Measurements from ENCODE around the gene UBAC2.

The UBAC2 gene, protein sequence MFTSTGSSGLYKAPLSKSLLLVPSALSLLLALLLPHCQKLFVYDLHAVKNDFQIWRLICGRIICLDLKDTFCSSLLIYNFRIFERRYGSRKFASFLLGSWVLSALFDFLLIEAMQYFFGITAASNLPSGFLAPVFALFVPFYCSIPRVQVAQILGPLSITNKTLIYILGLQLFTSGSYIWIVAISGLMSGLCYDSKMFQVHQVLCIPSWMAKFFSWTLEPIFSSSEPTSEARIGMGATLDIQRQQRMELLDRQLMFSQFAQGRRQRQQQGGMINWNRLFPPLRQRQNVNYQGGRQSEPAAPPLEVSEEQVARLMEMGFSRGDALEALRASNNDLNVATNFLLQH

GRCh38 chr13:99200432-99201167 lies at the start of gene UBAC2:
Gene UBAC2 (plus strand): TSS chr13:99200854. CDS start chr13:99200909, 55 bp downstream.
- DNase-seq = peak; percentile 98

GRCh38 chr13:99151516-99151915 lies 49.1 kb upstream of the UBAC2 start:
- DNase-seq = no peak

DNA sequence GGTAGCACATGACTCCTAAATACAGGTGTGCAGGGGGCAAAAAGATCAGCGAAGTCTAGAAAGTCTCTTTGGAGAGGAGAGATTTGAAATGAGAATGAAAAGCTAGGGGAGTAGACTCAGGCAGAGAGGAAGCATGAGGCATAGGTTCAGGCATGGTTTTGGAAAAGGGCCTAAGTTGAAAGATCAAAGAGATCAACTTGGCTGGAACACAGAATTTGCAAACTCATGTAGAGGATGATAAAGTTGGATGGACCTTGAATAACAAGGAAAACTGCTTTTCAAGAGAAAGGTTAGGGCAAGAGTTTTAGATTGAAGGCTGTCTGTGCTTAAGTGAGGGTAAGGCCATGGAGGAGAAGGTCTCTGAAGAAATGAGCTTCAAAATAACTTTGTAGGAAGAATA lies 47.4 kb upstream of the UBAC2 start:
- DNase-seq = no peak

- DNase-seq = peak; percentile 27
Observed at GRCh38 chr13:99154064-99154463, 46.6 kb upstream of the UBAC2 start.

DNA sequence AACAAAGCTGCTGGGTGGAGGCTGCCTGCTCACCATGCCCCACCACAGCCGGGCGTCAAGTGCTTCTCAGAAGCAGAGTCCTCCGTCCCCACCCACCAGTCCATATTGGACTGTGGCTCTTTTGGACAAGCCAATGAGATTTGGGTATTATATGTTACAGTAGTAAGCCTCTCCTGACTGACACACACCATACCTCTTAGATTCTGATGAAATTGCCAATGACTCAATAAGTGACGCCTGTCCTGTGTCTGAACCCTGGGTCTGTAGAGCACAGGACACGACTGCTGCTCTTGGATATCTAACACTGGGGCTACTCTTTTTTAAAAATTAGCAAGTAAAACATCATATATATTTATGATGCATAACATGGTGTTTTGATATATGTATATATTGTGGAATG lies 44.8 kb upstream of the UBAC2 start:
- DNase-seq = no peak

- DNase-seq = no peak
Observed at GRCh38 chr13:99157046-99157445, 43.6 kb upstream of the UBAC2 start.

DNA sequence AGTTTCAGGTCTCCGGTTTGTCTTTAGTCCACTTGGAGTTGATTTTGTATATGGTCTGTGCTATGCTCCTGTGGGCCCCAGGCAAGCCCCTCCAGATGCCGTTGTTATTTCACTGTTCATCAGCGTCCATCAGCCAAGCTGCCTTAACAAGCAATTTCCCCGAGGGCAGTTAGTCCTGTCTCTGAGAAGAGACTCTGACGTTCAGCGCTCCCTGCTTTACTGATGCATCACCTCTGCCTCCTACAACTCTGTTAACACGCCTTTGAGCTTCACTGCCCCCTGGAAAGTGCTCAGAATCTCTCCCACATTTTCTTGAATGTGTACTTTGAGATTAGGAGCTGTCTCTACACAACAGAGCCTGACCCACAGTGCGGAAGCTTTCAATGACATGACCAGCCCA lies 41.8 kb upstream of the UBAC2 start:
- no peak for DNase-seq

DNA sequence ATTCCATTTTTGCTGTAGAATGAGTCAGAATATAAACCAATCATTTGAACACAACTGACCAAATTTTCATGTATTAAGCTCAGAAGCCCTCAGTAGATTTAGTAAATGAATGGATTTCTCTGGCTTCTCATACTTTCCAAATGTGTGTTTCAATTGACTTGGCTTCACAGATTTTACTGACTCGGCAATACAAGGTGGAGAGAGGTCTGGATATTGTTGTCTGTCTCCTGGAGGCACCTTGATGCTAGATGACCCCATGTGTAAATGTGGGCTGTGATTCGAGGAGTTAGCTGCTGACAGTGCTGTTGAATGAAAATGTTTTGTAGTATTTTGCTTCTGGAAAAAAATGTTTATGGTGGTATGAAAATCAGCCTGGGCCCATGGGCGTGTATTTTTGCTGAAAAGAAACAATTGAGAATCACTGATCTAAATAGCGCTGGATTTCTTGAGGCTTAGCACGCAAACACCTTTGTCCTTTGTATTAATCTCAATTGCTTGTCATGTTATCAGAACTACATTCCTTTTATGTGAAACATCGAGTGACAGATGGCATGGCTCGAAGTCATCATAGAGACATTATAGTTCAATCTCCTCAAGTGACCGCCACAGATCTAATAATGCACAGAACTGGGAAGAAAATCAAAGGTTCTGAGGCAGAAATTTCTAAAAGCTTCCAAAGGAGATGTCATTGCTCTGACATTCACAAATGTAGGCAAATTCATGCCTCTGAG lies 41.2 kb upstream of the UBAC2 start:
- no peak for DNase-seq

- DNase-seq = no peak
Observed at GRCh38 chr13:99160415-99160814, 40.2 kb upstream of the UBAC2 start.

- no peak for DNase-seq
Observed at GRCh38 chr13:99161512-99161911, 39.1 kb upstream of the UBAC2 start.

DNA sequence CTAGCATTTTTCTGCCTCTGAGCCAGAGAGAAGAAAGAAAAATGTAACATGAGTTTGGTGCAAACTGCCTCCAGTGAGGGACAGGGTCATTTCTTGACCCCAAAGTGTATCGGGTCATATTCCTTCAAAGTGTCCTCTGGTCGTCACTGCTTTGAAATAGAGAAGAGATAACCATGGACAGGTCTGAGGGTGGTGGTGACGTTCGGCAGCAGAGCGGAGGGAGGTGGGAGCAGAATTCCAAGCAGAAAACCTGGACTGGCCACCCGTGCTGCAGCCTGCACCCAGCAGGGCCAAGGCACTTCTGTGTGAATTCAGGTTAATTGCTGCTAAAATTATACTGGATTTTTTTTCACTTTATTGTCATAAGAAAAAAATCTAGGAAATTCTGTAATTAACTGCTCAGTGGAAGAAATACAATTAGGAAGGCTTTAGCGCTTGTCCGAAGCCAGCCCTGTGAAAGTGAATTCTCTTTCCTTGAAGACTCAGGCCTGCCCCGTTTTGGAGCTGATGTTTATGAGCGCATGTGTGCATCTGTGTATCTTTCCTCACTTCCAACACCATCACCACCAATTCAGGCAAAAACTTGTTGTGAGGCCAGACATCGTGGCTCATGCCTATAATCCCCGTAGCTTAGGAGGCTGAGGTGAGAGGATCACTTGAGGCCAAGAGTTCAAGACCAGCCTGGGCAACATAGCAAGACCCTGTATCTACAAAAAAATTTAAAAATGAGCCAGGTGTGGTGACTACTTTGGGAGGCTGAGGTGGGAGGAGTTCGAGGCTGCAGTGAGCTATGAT lies 37.9 kb upstream of the UBAC2 start:
- no peak for DNase-seq

GRCh38 chr13:99164226-99164625 lies 36.4 kb upstream of the UBAC2 start:
- DNase-seq = no peak

DNA sequence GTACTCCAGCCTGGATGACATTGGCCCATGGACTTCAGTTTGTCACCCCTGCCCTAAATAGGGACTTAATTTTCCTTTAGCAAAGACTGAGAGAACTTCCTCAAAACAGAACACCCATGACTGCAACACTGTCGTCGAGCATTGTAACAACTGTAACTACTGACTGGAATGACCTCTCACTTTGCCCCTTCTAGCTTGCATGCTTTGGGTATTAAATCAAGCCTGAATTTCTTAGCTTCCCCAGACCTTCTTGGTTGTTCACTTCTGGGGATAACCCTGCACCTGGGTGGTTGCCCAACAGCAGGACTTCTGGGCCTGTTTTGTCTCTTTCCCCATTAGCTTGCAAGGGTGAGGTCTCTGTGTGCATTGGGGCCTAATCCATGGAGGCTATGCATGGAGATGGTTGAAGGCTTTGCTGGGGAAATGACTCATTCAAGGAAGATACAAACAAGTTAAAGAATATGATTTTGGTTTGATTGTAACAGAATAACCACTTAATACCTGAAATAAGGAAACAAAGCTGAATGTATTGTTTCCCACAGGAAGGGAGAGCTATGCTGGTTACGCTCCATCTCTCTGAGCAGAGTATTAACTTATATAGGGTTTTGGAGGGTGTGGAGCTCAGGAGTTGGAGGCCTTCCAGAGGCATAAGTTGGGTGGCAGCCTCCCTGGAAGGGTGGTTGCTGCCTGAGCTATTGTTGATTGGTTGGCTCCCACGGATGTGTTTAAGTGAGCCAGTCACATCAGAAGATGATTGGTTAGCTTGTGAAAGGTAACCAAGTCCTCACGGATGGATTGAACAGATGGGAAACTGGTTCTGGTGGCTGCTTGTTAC lies 34.7 kb upstream of the UBAC2 start:
- no peak for DNase-seq

GRCh38 chr13:99172951-99173350 lies 27.7 kb upstream of the UBAC2 start:
- DNase-seq = no peak

DNA sequence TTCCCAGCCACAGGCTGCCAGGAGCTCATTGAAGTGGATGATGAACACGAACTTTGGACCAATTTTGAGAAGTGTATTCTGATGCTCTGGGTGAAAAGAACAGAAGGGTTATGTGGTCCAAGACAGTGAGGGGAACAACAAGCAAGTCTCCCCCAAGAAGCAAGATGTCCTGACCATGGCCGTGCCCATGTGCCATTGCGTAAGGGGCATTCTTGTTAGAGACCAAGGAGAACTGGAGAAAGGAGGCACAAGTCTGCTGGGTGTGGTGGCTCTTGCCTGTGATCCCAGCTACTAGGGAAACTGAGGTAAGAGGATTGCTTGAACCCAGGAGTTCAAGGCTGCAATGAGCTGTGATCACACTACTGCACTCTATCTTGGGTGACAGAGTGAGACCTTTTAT lies 27.0 kb upstream of the UBAC2 start:
- DNase-seq = no peak

- DNase-seq = no peak
Observed at GRCh38 chr13:99174533-99175100, 26.0 kb upstream of the UBAC2 start.

GRCh38 chr13:99176309-99177276 lies 24.1 kb upstream of the UBAC2 start:
- peak; percentile 43 for DNase-seq

DNA sequence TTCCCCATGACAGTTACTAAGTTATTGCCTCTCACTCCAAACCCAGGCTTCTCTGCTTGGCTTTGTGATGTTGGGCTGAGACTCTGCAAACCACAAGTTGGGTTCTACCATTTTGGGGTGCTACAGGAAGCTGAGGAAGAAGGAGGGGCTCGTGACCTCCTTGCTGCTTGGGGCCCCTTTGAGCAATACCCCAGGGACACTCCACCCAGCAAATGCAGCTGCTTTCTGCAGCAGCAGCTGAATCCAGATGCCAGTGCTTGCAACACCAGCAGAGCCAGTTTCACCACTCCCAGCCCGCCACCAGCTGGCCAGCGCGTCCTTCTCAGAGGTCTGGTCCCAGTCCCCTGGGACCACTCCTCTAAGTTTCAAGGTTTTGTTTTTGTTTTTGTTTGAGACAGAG lies 22.0 kb upstream of the UBAC2 start:
- no peak for DNase-seq

DNA sequence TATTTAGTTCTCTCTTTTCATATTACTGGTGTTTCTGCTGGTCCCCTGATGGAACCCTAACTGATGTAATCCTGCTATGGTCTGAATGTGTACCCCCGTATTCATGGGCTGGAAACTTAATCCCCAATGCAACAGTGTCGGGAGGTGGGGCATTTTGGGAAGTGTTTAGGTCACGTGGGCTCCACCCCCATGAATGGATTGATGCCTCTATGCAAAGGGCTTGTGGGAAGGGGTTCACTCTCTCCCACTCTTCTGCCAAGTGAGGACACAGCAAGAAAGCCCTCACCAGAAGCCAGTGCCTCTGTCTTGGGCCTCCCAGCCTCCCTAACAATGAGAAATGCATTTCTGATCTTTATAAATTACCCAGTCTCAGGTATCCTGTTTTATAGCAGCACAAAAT lies 21.2 kb upstream of the UBAC2 start:
- no peak for DNase-seq

GRCh38 chr13:99182439-99182838 lies 18.2 kb upstream of the UBAC2 start:
- no peak for DNase-seq
